AG04449 (cell line): ENCODE measurements around the gene SYCP2.

ENCODE experiments used
- CTCF ChIA-PET: fragments of 350-600 bp; formaldehyde crosslinking; extraction: SDS; loops from one replicate; lab custom pipeline; 2021; ENCODE audit warnings: antibody characterized with exemption; lab: Yijun Ruan, JAX
- POLR2A ChIA-PET: fragments of 400-600, 350-600 bp; formaldehyde crosslinking; extraction: SDS; loops from one replicate; lab custom pipeline; 2020; ENCODE audit warnings: antibody characterized with exemption, inconsistent platforms; lab: Yijun Ruan, JAX
- DNase-seq: peaks from one replicate; pipeline ENCODE4 v3.0.0-alpha.2; 2010; ENCODE audit warnings: low read depth, low spot score
- H3K4me3 ChIP-seq: 2 replicates; pipeline ENCODE4 v1.5.1; 2011; ENCODE audit warnings: low read depth, mild to moderate bottlenecking, control low read depth, low read length
- TF ChIP-seq, protein P1 (sequence below): IDR thresholded peaks from one replicate; pipeline ENCODE4 v1.5.1; 2011; ENCODE audit warnings: mild to moderate bottlenecking, moderate library complexity, low read length, control low read depth, inconsistent platforms; ENCODE audit not compliant: insufficient read depth; ENCODE audit errors: missing control alignments

Gene SYCP2

DNA sequence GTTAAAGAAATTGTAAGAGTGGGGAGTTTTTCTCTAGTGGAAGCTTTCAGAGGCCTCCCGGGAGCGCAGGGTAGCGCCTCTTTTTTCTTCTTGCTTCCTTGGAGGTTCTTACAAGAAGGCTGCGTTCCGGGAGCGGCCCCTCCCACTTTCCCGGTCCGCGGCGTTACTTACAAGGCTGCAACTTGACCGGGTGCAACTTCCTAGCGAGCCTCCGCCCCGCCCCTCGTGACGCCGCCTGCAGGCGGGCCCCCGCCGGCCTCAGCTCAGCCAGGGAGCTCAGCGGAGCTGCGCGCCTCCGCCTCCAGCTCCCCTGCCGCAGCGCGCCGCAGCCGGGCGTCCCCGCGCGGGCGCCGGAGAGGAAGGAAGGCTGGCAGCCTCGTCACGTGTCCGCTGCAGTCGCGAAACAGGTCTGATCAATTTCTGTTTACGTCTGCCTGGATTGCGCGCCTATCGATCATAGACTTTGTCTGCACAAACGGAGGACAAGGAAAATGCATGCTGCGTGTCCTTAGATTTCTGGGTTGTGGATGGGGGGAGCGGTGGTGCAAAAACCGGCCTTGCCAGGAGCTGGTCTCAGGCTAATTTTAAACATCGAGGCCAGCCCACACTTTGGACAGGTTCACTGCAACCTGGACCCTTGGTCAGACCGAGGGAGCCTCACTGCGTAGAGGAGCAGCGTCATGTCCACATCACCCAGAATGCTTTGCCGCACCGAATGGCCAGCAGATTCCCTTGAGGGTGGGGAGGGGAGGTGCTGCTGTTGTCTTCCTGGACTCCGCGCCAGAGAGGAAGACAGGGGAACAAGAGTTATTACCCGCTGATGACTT lies 6.9 kb upstream of the SYCP2 start, which contains the start of the genes FAM217B and PPP1R3D:
TSS of gene FAM217B (plus strand) at position 261 of the 827 bp plus-strand sequence. CDS start 3,555 bp downstream, outside the sequence.
TSS of gene PPP1R3D (minus strand) at position 177 of the 827 bp plus-strand sequence. CDS start 374 bp downstream, outside the sequence.
- TF ChIP-seq, protein P1, sequence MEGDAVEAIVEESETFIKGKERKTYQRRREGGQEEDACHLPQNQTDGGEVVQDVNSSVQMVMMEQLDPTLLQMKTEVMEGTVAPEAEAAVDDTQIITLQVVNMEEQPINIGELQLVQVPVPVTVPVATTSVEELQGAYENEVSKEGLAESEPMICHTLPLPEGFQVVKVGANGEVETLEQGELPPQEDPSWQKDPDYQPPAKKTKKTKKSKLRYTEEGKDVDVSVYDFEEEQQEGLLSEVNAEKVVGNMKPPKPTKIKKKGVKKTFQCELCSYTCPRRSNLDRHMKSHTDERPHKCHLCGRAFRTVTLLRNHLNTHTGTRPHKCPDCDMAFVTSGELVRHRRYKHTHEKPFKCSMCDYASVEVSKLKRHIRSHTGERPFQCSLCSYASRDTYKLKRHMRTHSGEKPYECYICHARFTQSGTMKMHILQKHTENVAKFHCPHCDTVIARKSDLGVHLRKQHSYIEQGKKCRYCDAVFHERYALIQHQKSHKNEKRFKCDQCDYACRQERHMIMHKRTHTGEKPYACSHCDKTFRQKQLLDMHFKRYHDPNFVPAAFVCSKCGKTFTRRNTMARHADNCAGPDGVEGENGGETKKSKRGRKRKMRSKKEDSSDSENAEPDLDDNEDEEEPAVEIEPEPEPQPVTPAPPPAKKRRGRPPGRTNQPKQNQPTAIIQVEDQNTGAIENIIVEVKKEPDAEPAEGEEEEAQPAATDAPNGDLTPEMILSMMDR = peak; percentile 29
- peak; percentile 90 for DNase-seq
- ChIA-PET POLR2A (interaction anchor here (1.0 to 1.5 kb wide), 2 partner anchors 177 to 1246 kb away, joined by 3 to 5 read pairs; no protein-coding TSS in a partner anchor), CTCF (interaction anchor here (1.0 to 2.3 kb wide), 10 partner anchors 9 to 1322 kb away, joined by 3 to 13 read pairs (median 4); no protein-coding TSS in a partner anchor)
- peak within 1 kb of the TSS; percentile 77 for H3K4me3 ChIP-seq

DNA sequence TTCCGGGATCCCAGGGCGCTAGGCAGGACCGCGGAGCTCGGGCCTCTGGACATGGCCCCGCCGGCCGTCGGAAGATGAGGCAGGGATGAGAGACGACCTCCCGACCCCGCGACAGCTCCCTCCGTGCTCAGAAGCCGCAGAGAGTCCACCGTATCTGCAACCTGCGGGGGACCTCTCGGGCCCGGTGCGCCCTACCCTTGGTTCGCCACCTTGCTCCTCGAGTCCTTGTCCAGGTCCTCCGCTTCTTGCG lies 6.4 kb upstream of the SYCP2 start:
- CTCF ChIA-PET = interaction anchor here (1.1 to 2.3 kb wide), 8 partner anchors 8 to 1323 kb away, joined by 3 to 13 read pairs (median 4); no protein-coding TSS in a partner anchor

DNA sequence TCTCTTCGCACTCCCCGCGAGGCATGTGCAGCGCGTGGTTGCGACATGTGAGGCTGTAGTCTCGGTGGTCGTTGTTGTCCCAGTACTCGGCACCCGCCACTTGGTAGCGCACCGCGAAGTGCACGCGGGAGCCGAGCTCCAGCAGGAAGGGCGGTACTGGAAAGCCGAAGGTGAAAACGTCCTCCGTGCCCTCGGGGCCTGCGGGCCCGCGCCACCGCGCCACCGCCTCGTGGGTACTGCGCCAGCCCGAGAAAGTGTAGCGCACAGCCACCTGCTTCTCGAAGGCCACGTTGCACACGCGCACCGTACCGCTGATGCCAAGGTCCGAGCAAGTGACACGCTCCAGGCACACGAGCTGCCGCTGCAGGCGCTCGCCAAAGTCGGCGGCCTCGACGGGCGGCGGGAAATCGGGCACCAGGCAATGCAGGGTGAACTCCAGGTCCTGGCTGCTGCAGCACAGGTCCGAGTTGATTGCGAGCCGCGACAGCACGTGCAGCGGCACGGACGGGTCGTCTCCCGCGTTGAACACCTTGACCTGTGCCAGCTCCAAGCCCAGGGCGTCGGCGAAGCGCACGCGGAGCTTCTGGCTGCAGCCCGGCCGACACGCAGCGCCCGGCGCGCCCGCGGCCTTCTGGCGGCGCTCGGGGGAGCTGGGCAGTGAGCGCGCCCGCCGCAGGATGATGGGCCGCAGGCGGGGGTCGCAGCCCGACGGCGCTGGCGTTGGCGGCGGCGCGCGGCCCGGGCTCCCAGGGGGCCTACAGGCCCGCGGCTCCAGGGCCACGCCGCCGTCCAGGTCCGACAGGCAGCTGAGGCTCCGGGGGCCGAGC lies 5.8 kb upstream of the SYCP2 start:
- peak overlapping the region; percentile 77 for H3K4me3 ChIP-seq
- TF ChIP-seq, protein P1 = no peak
- POLR2A ChIA-PET = interaction anchor here (0.6 to 1.5 kb wide), 3 partner anchors 178 to 1651 kb away, joined by 3 to 5 read pairs (median 3); no protein-coding TSS in a partner anchor
- DNase-seq = no peak
- CTCF ChIA-PET = interaction anchor here (1.1 to 2.3 kb wide), 7 partner anchors 8 to 1324 kb away, joined by 3 to 13 read pairs (median 5); no protein-coding TSS in a partner anchor

More for the DNA sequence above, 6.4 kb upstream of the SYCP2 start:
- DNase-seq = no peak
- peak overlapping the region; percentile 77 for H3K4me3 ChIP-seq
- POLR2A ChIA-PET = interaction anchor here (1.0 to 1.5 kb wide), 2 partner anchors 177 to 1246 kb away, joined by 3 to 5 read pairs; no protein-coding TSS in a partner anchor
- TF ChIP-seq, protein P1 = no peak

DNA sequence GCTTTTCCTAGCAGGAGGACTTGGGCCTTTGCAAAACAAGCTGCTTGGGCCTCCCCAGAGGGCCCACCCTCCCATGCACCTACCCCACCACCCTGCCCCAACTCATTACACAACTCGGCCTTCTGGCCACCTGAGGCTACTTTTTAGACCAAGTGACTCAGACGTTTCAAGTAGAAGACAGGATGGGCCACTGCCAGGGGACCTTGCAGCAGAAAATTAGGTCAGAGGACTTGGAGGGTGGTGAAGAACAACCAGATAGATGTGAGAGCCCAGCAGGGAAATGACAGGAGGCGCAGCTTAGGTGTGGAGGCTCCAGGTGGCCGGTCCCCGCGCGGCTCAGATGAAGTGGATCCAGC lies 5.2 kb upstream of the SYCP2 start:
- ChIA-PET CTCF (interaction anchor here (1.1 to 1.5 kb wide), 2 partner anchors 8 to 10 kb away, joined by 3 to 6 read pairs; no protein-coding TSS in a partner anchor), POLR2A (no interaction called here)
- H3K4me3 ChIP-seq = peak overlapping the region; percentile 77
- TF ChIP-seq, protein P1 = no peak
- no peak for DNase-seq

DNA sequence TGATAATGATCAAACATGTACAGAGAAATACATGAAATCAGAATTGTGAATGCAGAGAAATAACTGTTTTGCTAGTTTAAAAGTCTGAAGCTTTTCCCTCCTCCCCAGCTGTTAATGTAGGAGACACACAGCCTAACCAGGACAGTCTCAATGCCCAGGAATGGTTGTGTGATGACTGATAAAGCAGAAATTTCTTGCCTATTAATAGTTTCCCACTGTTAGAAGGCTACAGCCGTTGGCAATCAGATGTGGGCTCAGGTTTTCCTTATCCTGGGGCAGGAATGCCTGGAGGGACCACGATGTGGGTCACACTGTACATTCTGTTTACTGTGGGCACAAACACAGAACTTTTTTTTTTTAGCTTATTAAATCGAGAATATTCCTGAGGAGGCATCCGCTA lies 4.8 kb upstream of the SYCP2 start:
- peak overlapping the region; percentile 19 for H3K4me3 ChIP-seq
- no peak for DNase-seq
- POLR2A ChIA-PET = no interaction called here
- CTCF ChIA-PET = interaction anchor here (1.1 to 1.5 kb wide), 2 partner anchors 9 to 11 kb away, joined by 3 to 6 read pairs; no protein-coding TSS in a partner anchor
- TF ChIP-seq, protein P1 = no peak
